ENCODE data around the gene EVL. TPM values are rescaled to one million over a fixed set of nuclear protein-coding genes. Genes with fewer than 3 reads are reported as not detected.

The EVL gene
- total and polyA plus RNA-seq, 10 of the 15 experiments (the other 5 are each of a cell fraction or from before 2014, with no cell fraction given), result 11.9 to 341 (median 89.8) TPM

GRCh38 chr14:100077441-100077840 lies 12.2 kb downstream of the EVL start (continued):
- TF ChIP-seq POLR2AphosphoS5 (IDR thresholded peaks at IDR 0.05; ENCODE audit: low read length), result no peak
- no peak for TF ChIP-seq RFX5 (IDR thresholded peaks at IDR 0.05; ENCODE audit: low read depth, low read length)
- TF ChIP-seq SUPT20H (IDR thresholded peaks at IDR 0.05; ENCODE audit: borderline replicate concordance, control insufficient read depth, low read depth, low read length), result no peak
- TF ChIP-seq CBX5 (IDR thresholded peaks at IDR 0.05; ENCODE audit: low read depth), result no peak
- no peak for TF ChIP-seq RELB (IDR thresholded peaks at IDR 0.05; ENCODE audit: low read depth)
- TF ChIP-seq CHD4 (IDR thresholded peaks at IDR 0.05), result no peak

GRCh38 chr14:100078216-100078803 lies 13.1 kb downstream of the EVL start:
- Histone ChIP-seq H3K36me3 (ENCODE audit: control insufficient read depth in 2 of 2, insufficient read depth in 2 of 2, low read length in 1 of 2) (peaks cover 6 to 10% of the 10 kb centered on the region in 2 experiments; a peak in 3 of 4 replicates), H3K9ac (ENCODE audit: control insufficient read depth, insufficient read depth, low read length) (no peak overlapping the region), H3K4me1 (ENCODE audit: control insufficient read depth, insufficient read depth, low read length) (peaks cover 47% of the 10 kb centered on the region), H3K4me2 (ENCODE audit: control insufficient read depth, insufficient read depth) (0 out of 2 replicates have a peak overlapping the region, but pooled peaks have one; percentile 0), H3K79me2 (ENCODE audit: control insufficient read depth, insufficient read depth, low read length) (peaks cover 66% of the 10 kb centered on the region), H3K4me3 (no peak overlapping the region), H2AFZ (ENCODE audit: control insufficient read depth, low read depth, low read length) (no peak overlapping the region), H3K27me3 (replicated peaks in 1 of 2; ENCODE audit: control insufficient read depth in 2 of 2, insufficient read depth in 2 of 2, low read length in 1 of 2) (no peaks in the 10 kb centered on the region), H3K9me3 (replicated peaks; ENCODE audit: control insufficient read depth, insufficient read depth, low read length) (no peaks in the 10 kb centered on the region), H4K20me1 (ENCODE audit: control insufficient read depth, insufficient read depth) (0 out of 2 replicates have a peak, but pooled peaks cover 4% of the 10 kb centered on the region), H3K27ac (ENCODE audit: control insufficient read depth, insufficient read depth) (peak overlapping the region; percentile 63)
- TF ChIP-seq BACH1 (IDR thresholded peaks at IDR 0.05; ENCODE audit: borderline replicate concordance) (no peak), LARP7 (IDR thresholded peaks at IDR 0.05) (no peak), YBX1 (IDR thresholded peaks at IDR 0.05) (no peak), ZNF217 (IDR thresholded peaks at IDR 0.05) (no peak), USF2 (IDR thresholded peaks at IDR 0.05; ENCODE audit: borderline replicate concordance, low read depth, low read length) (no peak)
- SMC1A ChIA-PET (ENCODE audit: uncharacterized antibody, unreplicated experiment), result interaction anchor here (1.9 to 2.7 kb wide), 3 partner anchors 7 to 29 kb away, joined by 8 to 12 read pairs (median 8); no protein-coding TSS in a partner anchor
- in situ Hi-C loops (cut with MboI), result no loop called here
- DNase-seq (ENCODE audit: low read depth, low spot score) (no peak), ATAC-seq (no peak), FAIRE-seq (no peak)
- CTCF ChIA-PET, result interaction anchor here (0.6 to 5.1 kb wide), 5 partner anchors 9 to 30 kb away, joined by 3 to 37 read pairs (median 4); no protein-coding TSS in a partner anchor
- RAD21 ChIA-PET (ENCODE audit: unreplicated experiment), result interaction anchor here (1.1 to 1.5 kb wide), 3 partner anchors 12 to 19 kb away, joined by 3 to 5 read pairs (median 4); partner anchors contain the start of gene EVL
- BruUV-seq (replicated peaks), result no TSS peak
- intact Hi-C loops (cut with micrococcal nuclease; ENCODE audit: unreplicated experiment), result no loop called here
- POLR2A ChIA-PET, result interaction anchor here (1.0 to 2.3 kb wide), 2 partner anchors 9 to 12 kb away, joined by 5 to 17 read pairs; no protein-coding TSS in a partner anchor
- WGBS (ENCODE audit: insufficient coverage, insufficient replicate concordance, low lambda C conversion rate, missing lambda C conversion rate), result 85% methylated on average over 10 of the region's 10 CpGs

Data from GM12878 (cell line).